Astrocyte of the spinal cord (primary cell): ENCODE results near the gene PIGN.

Source experiments
- DNase-seq: peaks from one replicate; pipeline ENCODE4 v3.0.0; 2011; ENCODE audit warnings: low read depth, low spot score
- H3K4me3 ChIP-seq: 2 replicates; pipeline ENCODE4 v1.5.1; 2011; ENCODE audit warnings: low read depth, mild to moderate bottlenecking, low read length, moderate library complexity
- in situ Hi-C: cut with HindIII; loops from 2 replicates; pipeline ENCODE4 v1.10.0; 2017; ENCODE audit warnings: low sequenced_read_pairs
- TF ChIP-seq, protein P1 (sequence below): IDR thresholded peaks from 2 replicates; pipeline ENCODE4 v1.5.1; 2012; ENCODE audit warnings: low read depth, mild to moderate bottlenecking, low read length, inconsistent platforms

The PIGN gene

GRCh38 chr18:62210138-62210537, 23.3 kb upstream of the PIGN start:
- H3K4me3 ChIP-seq: no peak overlapping the region
- DNase-seq: no peak
- TF ChIP-seq, protein P1, sequence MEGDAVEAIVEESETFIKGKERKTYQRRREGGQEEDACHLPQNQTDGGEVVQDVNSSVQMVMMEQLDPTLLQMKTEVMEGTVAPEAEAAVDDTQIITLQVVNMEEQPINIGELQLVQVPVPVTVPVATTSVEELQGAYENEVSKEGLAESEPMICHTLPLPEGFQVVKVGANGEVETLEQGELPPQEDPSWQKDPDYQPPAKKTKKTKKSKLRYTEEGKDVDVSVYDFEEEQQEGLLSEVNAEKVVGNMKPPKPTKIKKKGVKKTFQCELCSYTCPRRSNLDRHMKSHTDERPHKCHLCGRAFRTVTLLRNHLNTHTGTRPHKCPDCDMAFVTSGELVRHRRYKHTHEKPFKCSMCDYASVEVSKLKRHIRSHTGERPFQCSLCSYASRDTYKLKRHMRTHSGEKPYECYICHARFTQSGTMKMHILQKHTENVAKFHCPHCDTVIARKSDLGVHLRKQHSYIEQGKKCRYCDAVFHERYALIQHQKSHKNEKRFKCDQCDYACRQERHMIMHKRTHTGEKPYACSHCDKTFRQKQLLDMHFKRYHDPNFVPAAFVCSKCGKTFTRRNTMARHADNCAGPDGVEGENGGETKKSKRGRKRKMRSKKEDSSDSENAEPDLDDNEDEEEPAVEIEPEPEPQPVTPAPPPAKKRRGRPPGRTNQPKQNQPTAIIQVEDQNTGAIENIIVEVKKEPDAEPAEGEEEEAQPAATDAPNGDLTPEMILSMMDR: no peak
- in situ Hi-C loops: no loop called here

GRCh38 chr18:62209046-62209445, 22.2 kb upstream of the PIGN start:
- in situ Hi-C loops: no loop called here
- H3K4me3 ChIP-seq: no peak overlapping the region
- TF ChIP-seq, protein P1: no peak
- no peak for DNase-seq

GRCh38 chr18:62206593-62206992, 19.7 kb upstream of the PIGN start:
- no peak for DNase-seq
- in situ Hi-C loops: no loop called here
- TF ChIP-seq, protein P1: no peak
- no peak overlapping the region for H3K4me3 ChIP-seq

DNA sequence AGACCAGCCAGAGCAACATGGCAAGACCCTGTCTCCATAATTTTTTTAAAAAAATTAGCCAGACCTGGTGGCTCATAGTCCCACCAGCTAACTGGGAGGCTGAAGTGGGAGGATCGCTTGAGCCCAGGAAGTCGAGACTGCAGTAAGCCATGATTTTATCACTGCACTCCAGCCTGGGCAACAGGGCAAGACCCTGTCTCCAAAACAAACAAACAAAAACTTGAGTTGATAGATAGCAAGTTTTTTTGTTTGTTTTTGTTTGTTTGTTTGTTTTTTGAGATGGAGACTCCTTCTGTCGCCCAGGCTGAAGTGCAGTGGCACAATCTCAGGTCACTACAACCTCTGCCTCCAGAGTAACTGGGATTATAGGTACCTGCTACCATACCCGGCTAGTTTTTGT, 19.0 kb upstream of the PIGN start:
- in situ Hi-C loops: no loop called here
- DNase-seq: no peak
- TF ChIP-seq, protein P1: no peak
- no peak overlapping the region for H3K4me3 ChIP-seq

GRCh38 chr18:62201870-62202269, 15.0 kb upstream of the PIGN start:
- TF ChIP-seq, protein P1: no peak
- DNase-seq: no peak
- H3K4me3 ChIP-seq: no peak overlapping the region
- in situ Hi-C loops: no loop called here

GRCh38 chr18:62200121-62200914, 13.5 kb upstream of the PIGN start:
- in situ Hi-C loops: no loop called here
- no peak for DNase-seq
- TF ChIP-seq, protein P1: no peak
- H3K4me3 ChIP-seq: no peak overlapping the region
